A673 (cell line): Measurements from ENCODE around the gene DRD2. TPM values are rescaled to one million over a fixed set of nuclear protein-coding genes. Genes with fewer than 3 reads are reported as not detected.

ENCODE experiments used
- BruUV-seq: library from RNA; stranded (reverse); fragments of 400-500 nt; replicated peaks from 2 replicates; lab custom pipeline; 2021; lab: Mats Ljungman, UMichigan
- CTCF ChIA-PET: fragments of 300-600 bp; sonication (Branson Sonifier 250); formaldehyde crosslinking; loops from one replicate; lab custom pipeline; 2022; ENCODE audit warnings: antibody characterized with exemption; lab: Charles Lee
- POLR2A ChIA-PET: fragments of 300-600 bp; sonication (Branson Sonifier 250); formaldehyde crosslinking; loops from one replicate; lab custom pipeline; 2022; ENCODE audit warnings: antibody characterized with exemption; ENCODE audit not compliant: low non-redundant PET; lab: Charles Lee
- DNase-seq: peaks from one replicate; pipeline ENCODE4 v3.0.0-alpha.2; 2015; ENCODE audit warnings: low spot score
- H3K27ac ChIP-seq: fragments of 200-600 bp; sonication (generic); 2 replicates; pipeline ENCODE4 v1.5.1; 2016; ENCODE audit warnings: mixed run types, low read depth, mild to moderate bottlenecking, mixed read lengths, antibody characterized with exemption, low read length; ENCODE audit not compliant: poor library complexity, severe bottlenecking
- H3K27me3 ChIP-seq: fragments of 200-600 bp; sonication (generic); replicated peaks from 2 replicates; pipeline ENCODE4 v1.6.1; 2017; ENCODE audit warnings: mixed run types, low read depth, mild to moderate bottlenecking, mixed read lengths, antibody characterized with exemption, low read length; ENCODE audit not compliant: insufficient read depth, poor library complexity
- H3K36me3 ChIP-seq: fragments of 200-600 bp; sonication (generic); 2 replicates; pipeline ENCODE4 v1.6.1; 2016; ENCODE audit warnings: mixed run types, mild to moderate bottlenecking, mixed read lengths, antibody characterized with exemption, low read length; ENCODE audit not compliant: insufficient read depth, poor library complexity, severe bottlenecking
- H3K4me1 ChIP-seq: fragments of 200-600 bp; sonication (generic); 2 replicates; pipeline ENCODE4 v1.6.1; 2017; ENCODE audit warnings: mixed run types, mild to moderate bottlenecking, mixed read lengths, antibody characterized with exemption, low read length; ENCODE audit not compliant: insufficient read depth, poor library complexity, severe bottlenecking
- H3K4me3 ChIP-seq: fragments of 200-600 bp; sonication (generic); 2 replicates; pipeline ENCODE4 v1.5.1; 2016; ENCODE audit warnings: low read depth, mixed run types, mild to moderate bottlenecking, mixed read lengths, low read length; ENCODE audit not compliant: poor library complexity, severe bottlenecking
- H3K9me3 ChIP-seq: fragments of 200-600 bp; sonication (generic); 2 replicates; pipeline ENCODE4 v1.6.1; 2016; ENCODE audit warnings: mixed run types, low read depth, mild to moderate bottlenecking, mixed read lengths, antibody characterized with exemption, low read length; ENCODE audit not compliant: poor library complexity, severe bottlenecking
- EZH2 ChIP-seq: fragments of 200-600 bp; sonication (generic); IDR thresholded peaks from 2 replicates; pipeline ENCODE4 v1.6.1; 2017; ENCODE audit warnings: borderline replicate concordance, low read depth, mild to moderate bottlenecking, mixed read lengths, antibody characterized with exemption, low read length; ENCODE audit not compliant: poor library complexity, severe bottlenecking
- intact Hi-C: fragments of 100-400 bp; cut with micrococcal nuclease; formaldehyde crosslinking; loops from one replicate; pipeline ENCODE4 v1.10.0; 2022; ENCODE audit not compliant: unreplicated experiment
- total RNA-seq: library from RNA; stranded (reverse); gene quantifications from 2 replicates; pipeline ENCODE4 v1.2.3, GENCODE V29; 2021
- TF ChIP-seq, protein P1 (sequence below): fragments of 300-800, 200-600 bp; sonication (generic); conservative IDR thresholded peaks from 2 replicates; pipeline ENCODE4 v1.5.1; 2017; ENCODE audit warnings: low read depth, mild to moderate bottlenecking, antibody characterized with exemption, low read length, moderate library complexity, mixed read lengths

The DRD2 gene
- total RNA-seq, 1 experiment from 2014 or later = 0.39 TPM

- peak; percentile 27 for DNase-seq
- Histone ChIP-seq H3K27me3 (peaks cover 4% of the 10 kb centered on the region), H3K9me3 (no peaks in the 10 kb centered on the region), H3K36me3 (no peaks in the 10 kb centered on the region), H3K4me1 (peaks cover 6% of the 10 kb centered on the region), H3K27ac (no peak overlapping the region), H3K4me3 (no peak overlapping the region)
- intact Hi-C loops = no loop called here
- ChIA-PET CTCF (no interaction called here), POLR2A (no interaction called here)
- TF ChIP-seq, protein P1, sequence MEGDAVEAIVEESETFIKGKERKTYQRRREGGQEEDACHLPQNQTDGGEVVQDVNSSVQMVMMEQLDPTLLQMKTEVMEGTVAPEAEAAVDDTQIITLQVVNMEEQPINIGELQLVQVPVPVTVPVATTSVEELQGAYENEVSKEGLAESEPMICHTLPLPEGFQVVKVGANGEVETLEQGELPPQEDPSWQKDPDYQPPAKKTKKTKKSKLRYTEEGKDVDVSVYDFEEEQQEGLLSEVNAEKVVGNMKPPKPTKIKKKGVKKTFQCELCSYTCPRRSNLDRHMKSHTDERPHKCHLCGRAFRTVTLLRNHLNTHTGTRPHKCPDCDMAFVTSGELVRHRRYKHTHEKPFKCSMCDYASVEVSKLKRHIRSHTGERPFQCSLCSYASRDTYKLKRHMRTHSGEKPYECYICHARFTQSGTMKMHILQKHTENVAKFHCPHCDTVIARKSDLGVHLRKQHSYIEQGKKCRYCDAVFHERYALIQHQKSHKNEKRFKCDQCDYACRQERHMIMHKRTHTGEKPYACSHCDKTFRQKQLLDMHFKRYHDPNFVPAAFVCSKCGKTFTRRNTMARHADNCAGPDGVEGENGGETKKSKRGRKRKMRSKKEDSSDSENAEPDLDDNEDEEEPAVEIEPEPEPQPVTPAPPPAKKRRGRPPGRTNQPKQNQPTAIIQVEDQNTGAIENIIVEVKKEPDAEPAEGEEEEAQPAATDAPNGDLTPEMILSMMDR = no peak
- TF ChIP-seq EZH2 = no peak
- no TSS peak for BruUV-seq
These were observed 29.4 kb upstream of the DRD2 start for GRCh38 chr11:113504586-113504985.

DNA sequence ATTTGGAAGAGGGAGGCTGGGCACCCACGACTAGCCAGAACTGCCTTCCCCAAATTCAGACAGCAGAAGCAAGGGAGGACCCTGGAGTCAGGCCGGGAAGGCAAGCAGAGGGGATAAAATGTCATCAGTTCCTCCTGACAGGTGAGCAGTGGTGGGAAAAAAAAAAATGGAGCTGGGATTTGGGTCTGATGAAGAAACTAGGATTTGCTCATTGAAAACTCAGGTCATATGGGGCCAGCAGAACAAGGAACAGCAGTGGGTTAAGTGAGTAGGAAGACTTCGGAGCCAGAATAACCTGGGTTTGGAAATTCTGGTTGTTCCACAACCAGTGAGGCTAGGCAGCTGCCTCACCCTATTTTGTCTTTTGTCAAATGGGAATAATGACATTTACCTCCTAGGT lies 28.9 kb upstream of the DRD2 start:
- Histone ChIP-seq H3K27me3 (peaks cover 4% of the 10 kb centered on the region), H3K4me3 (no peak overlapping the region), H3K36me3 (no peaks in the 10 kb centered on the region), H3K4me1 (peaks cover 6% of the 10 kb centered on the region), H3K9me3 (no peaks in the 10 kb centered on the region), H3K27ac (no peak overlapping the region)
- CTCF ChIA-PET = no interaction called here
- no TSS peak for BruUV-seq
- TF ChIP-seq EZH2 = no peak
- TF ChIP-seq, protein P1 = no peak
- intact Hi-C loops = no loop called here
- POLR2A ChIA-PET = no interaction called here
- DNase-seq = no peak

- TF ChIP-seq EZH2 = no peak
- TF ChIP-seq, protein P1 = no peak
- H3K27me3 ChIP-seq = peaks cover 4% of the 10 kb centered on the region
- ChIA-PET CTCF (no interaction called here), POLR2A (no interaction called here)
- H3K27ac ChIP-seq = no peak overlapping the region
- DNase-seq = no peak
- intact Hi-C loops = no loop called here
- no TSS peak for BruUV-seq
- H3K4me3 ChIP-seq = no peak overlapping the region
- H3K9me3 ChIP-seq = no peaks in the 10 kb centered on the region
- H3K4me1 ChIP-seq = no peaks in the 10 kb centered on the region
- H3K36me3 ChIP-seq = no peaks in the 10 kb centered on the region
These were observed 22.1 kb upstream of the DRD2 start for GRCh38 chr11:113497066-113497910.
